GM12878 (cell line): Measurements from ENCODE around the gene NDC80. TPM values are rescaled to one million over a fixed set of nuclear protein-coding genes. Genes with fewer than 3 reads are reported as not detected.

Experiments
- ATAC-seq: fragments of 200-7000 bp; cut with Tn5 transposase; 3 replicates; pipeline ENCODE4 v1.9.1; 2020; ENCODE audit warnings: mild to moderate bottlenecking, moderate library complexity
- BruUV-seq: library from RNA; stranded (reverse); fragments of 400-500 nt; replicated peaks from 2 replicates; lab custom pipeline; 2021; lab: Mats Ljungman, UMichigan
- CTCF ChIA-PET: fragments of 300-600 bp; sonication (Branson Sonifier 250); formaldehyde crosslinking; extraction: SDS; loops from one replicate; lab custom pipeline; 2021; ENCODE audit warnings: inconsistent platforms; lab: Yijun Ruan, JAX
- POLR2A ChIA-PET: fragments of 350-600 bp; formaldehyde crosslinking; extraction: SDS; loops from one replicate; lab custom pipeline; 2021; ENCODE audit warnings: inconsistent platforms; lab: Charles Lee
- RAD21 ChIA-PET: fragments of 300-600 bp; sonication (Branson Sonifier 250); formaldehyde crosslinking; loops from one replicate; lab custom pipeline; 2023; ENCODE audit warnings: antibody characterized with exemption; ENCODE audit not compliant: unreplicated experiment; lab: Charles Lee
- SMC1A ChIA-PET: fragments of 300-600 bp; sonication (Branson Sonifier 250); formaldehyde crosslinking; loops from one replicate; lab custom pipeline; 2023; ENCODE audit not compliant: unreplicated experiment, uncharacterized antibody; lab: Charles Lee
- DNase-seq: peaks from one replicate; pipeline ENCODE4 v3.0.0-alpha.2; 2011; ENCODE audit warnings: low read depth, low spot score
- FAIRE-seq: peaks from 3 replicates; lab custom pipeline; 2011; peaks lifted over from hg19 to GRCh38; lab: Jason Lieb, UNC
- H2AFZ ChIP-seq: 2 replicates; pipeline ENCODE4 v1.6.0; 2011; ENCODE audit warnings: low read depth, low read length, control low read depth; ENCODE audit not compliant: control insufficient read depth
- H3K27ac ChIP-seq: 2 replicates; pipeline ENCODE4 v1.5.1; 2011; ENCODE audit warnings: control low read depth; ENCODE audit not compliant: control insufficient read depth, insufficient read depth
- H3K27me3 ChIP-seq, 2 experiments: replicated peaks in 1 of 2; 2 replicates each; pipeline versions ENCODE4 v1.6.0 to v1.6.1; 2011; ENCODE audit warnings: low read length in 1 of 2; ENCODE audit not compliant: control insufficient read depth in 2 of 2, insufficient read depth in 2 of 2
- H3K36me3 ChIP-seq, 2 experiments: 2 replicates each; pipeline ENCODE4 v1.5.1; 2011; ENCODE audit warnings: low read length in 1 of 2; ENCODE audit not compliant: control insufficient read depth in 2 of 2, insufficient read depth in 2 of 2
- H3K4me1 ChIP-seq: 2 replicates; pipeline ENCODE4 v1.6.1; 2011; ENCODE audit warnings: mild to moderate bottlenecking, low read length, moderate library complexity, mixed read lengths; ENCODE audit not compliant: control insufficient read depth, insufficient read depth
- H3K4me2 ChIP-seq: 2 replicates; pipeline ENCODE4 v1.6.0; 2011; ENCODE audit warnings: control low read depth; ENCODE audit not compliant: control insufficient read depth, insufficient read depth
- H3K4me3 ChIP-seq: fragments of 200-600 bp; sonication (generic); 2 replicates; pipeline ENCODE4 v1.5.1; 2016
- H3K79me2 ChIP-seq: 2 replicates; pipeline ENCODE4 v1.6.0; 2011; ENCODE audit warnings: low read length; ENCODE audit not compliant: control insufficient read depth, insufficient read depth
- H3K9ac ChIP-seq: 2 replicates; pipeline ENCODE4 v1.8.0; 2011; ENCODE audit warnings: low read length, control low read depth, mixed read lengths; ENCODE audit not compliant: control insufficient read depth, insufficient read depth
- H3K9me3 ChIP-seq: replicated peaks from 3 replicates; pipeline ENCODE4 v1.5.1; 2011; ENCODE audit warnings: mild to moderate bottlenecking, low read length; ENCODE audit not compliant: control insufficient read depth, insufficient read depth
- H4K20me1 ChIP-seq: 2 replicates; pipeline ENCODE4 v1.6.0; 2011; ENCODE audit not compliant: control insufficient read depth, insufficient read depth
- RAD21 ChIP-seq: IDR thresholded peaks from 2 replicates; pipeline ENCODE4 v1.6.1; 2011; ENCODE audit warnings: mild to moderate bottlenecking, low read depth, low read length, moderate library complexity; ENCODE audit not compliant: insufficient read depth
- SMC3 ChIP-seq: IDR thresholded peaks from 2 replicates; pipeline ENCODE4 v1.6.1; 2011; ENCODE audit warnings: low read length, improper control_type of control experiment, borderline replicate concordance
- WRNIP1 ChIP-seq: IDR thresholded peaks from 2 replicates; pipeline ENCODE4 v1.6.1; 2011; ENCODE audit warnings: low read depth, low read length, improper control_type of control experiment, borderline replicate concordance
- WGBS: methylation state at CpG from one replicate; pipeline ENCODE4 v1.1.6; 2016; ENCODE audit warnings: low lambda C conversion rate; ENCODE audit not compliant: insufficient replicate concordance, insufficient coverage; ENCODE audit errors: missing lambda C conversion rate; 5-methylcytosine and 5-hydroxymethylcytosine counted together
- in situ Hi-C: fragments of 300-500 bp; cut with MboI; formaldehyde crosslinking; loops from 9 replicates; pipeline ENCODE4 v1.14.3; 2018; ENCODE audit warnings: mixed read lengths
- intact Hi-C: fragments of 100-400 bp; cut with micrococcal nuclease; formaldehyde crosslinking; loops from one replicate; pipeline ENCODE4 v1.14.2; 2022; ENCODE audit not compliant: unreplicated experiment
- polyA plus RNA-seq, 11 experiments: library from polyadenylated mRNA; depleted of rRNA in 4 of 11; unstranded in 6 of 11; stranded (reverse) in 5 of 11; fragments of >200 nt; fragmentation: Nextera tagmentation in 4 of 11; fragmentation: Illumina TruSeq in 1 of 11; extraction: Ambion mirVana in 4 of 11; extraction: Trizol in 1 of 11; gene quantifications; 1 replicate in 1 of 11; 2 replicates in 10 of 11; pipeline versions ENCODE4 v1.2.1 to v1.2.3, GENCODE V29; 2011 to 2016; ENCODE audit warnings: inconsistent platforms in 2 of 11, missing spikeins in 2 of 11, low read depth in 1 of 11
- total RNA-seq, 4 experiments: library from RNA; depleted of rRNA in 3 of 4; stranded (reverse); fragments of >200 nt in 3 of 4; fragmentation: Illumina TruSeq in 1 of 4; extraction: Trizol in 1 of 4; gene quantifications; 2 replicates each; pipeline versions ENCODE4 v1.2.1 to v1.2.3, GENCODE V29; 2013 to 2021
- TF ChIP-seq, protein P1 (sequence below), 3 experiments: IDR thresholded peaks in 2 of 3; conservative IDR thresholded peaks in 1 of 3; 2 replicates each; pipeline ENCODE4 v1.5.1; 2011; ENCODE audit warnings: low read depth in 3 of 3, low read length in 3 of 3, mild to moderate bottlenecking in 3 of 3, control low read depth in 2 of 3, moderate library complexity in 2 of 3, inconsistent platforms in 1 of 3, mixed read lengths in 1 of 3; ENCODE audit not compliant: control insufficient read depth in 2 of 3, insufficient read depth in 1 of 3; ENCODE audit errors: extremely low read depth in 1 of 3
- TF ChIP-seq, protein P2 (sequence below): IDR thresholded peaks from 2 replicates; pipeline ENCODE4 v1.6.1; 2011; ENCODE audit warnings: low read depth, low read length, improper control_type of control experiment, borderline replicate concordance

The NDC80 gene
- total and polyA plus RNA-seq, 10 of the 15 experiments (the other 5 are each of a cell fraction or from before 2014, with no cell fraction given): 36.5 to 80.8 (median 54.7) TPM

DNA sequence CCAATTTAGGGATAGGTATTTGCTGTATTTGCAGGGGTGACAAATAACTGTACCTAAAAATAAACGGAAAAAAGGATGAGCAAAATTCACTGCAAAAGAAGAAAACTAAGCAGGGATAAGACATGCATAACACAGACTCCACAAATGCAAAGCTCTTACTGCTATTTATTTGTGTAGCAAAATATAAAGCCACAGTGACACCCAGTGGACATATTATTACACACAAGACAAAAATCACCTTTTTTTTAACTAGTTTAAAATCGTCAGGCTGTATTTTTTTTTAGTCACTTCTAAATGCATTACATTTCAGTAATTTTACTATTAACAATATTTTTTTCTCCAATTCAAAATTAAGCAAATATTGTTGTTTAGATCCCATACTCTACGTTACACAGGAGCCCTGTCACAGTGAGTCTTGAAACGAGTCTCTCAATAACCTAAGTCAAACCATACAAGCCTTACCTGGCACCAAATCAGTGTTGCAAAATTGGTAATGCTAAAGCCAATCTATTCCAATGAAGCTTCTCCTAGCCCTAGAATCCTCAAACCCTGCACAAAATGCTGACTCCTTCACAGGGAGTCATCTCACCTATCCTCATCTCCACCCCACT, 23.8 kb upstream of the NDC80 start:
- FAIRE-seq (no peak), ATAC-seq (peak; percentile 74), DNase-seq (peak; percentile 5)
- intact Hi-C loops (loop anchor here (5.0 to 10.0 kb wide), 3 partner anchors 633 to 1680 kb away; no protein-coding TSS in a partner anchor), in situ Hi-C loops (loop anchor here (5.0 kb wide), 1 partner anchor 440 kb away; no protein-coding TSS in a partner anchor)
- Histone ChIP-seq H3K4me1 (no peaks in the 10 kb centered on the region), H3K4me2 (no peak overlapping the region), H3K27me3 (no peaks in the 10 kb centered on the region), H3K9ac (no peak overlapping the region), H3K4me3 (no peak overlapping the region), H3K27ac (no peak overlapping the region), H3K79me2 (no peaks in the 10 kb centered on the region), H4K20me1 (no peaks in the 10 kb centered on the region; the same call in 1 of the 2 replicates), H3K36me3 (no peaks in the 10 kb centered on the region; a peak in 1 of 4 replicates), H2AFZ (no peak overlapping the region), H3K9me3 (no peaks in the 10 kb centered on the region)
- TF ChIP-seq RAD21 (peak; percentile 48), WRNIP1 (no peak), SMC3 (peak; percentile 27; the same call in 1 of the 2 replicates)
- TF ChIP-seq, protein P1, sequence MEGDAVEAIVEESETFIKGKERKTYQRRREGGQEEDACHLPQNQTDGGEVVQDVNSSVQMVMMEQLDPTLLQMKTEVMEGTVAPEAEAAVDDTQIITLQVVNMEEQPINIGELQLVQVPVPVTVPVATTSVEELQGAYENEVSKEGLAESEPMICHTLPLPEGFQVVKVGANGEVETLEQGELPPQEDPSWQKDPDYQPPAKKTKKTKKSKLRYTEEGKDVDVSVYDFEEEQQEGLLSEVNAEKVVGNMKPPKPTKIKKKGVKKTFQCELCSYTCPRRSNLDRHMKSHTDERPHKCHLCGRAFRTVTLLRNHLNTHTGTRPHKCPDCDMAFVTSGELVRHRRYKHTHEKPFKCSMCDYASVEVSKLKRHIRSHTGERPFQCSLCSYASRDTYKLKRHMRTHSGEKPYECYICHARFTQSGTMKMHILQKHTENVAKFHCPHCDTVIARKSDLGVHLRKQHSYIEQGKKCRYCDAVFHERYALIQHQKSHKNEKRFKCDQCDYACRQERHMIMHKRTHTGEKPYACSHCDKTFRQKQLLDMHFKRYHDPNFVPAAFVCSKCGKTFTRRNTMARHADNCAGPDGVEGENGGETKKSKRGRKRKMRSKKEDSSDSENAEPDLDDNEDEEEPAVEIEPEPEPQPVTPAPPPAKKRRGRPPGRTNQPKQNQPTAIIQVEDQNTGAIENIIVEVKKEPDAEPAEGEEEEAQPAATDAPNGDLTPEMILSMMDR (IDR thresholded peaks at IDR 0.05 in 2 of 3, conservative IDR thresholded peaks at IDR 0.05 in 1 of 3; ENCODE audit: control insufficient read depth in 2 of 3, extremely low read depth in 1 of 3, insufficient read depth in 1 of 3, low read depth in 3 of 3, low read length in 3 of 3): peak; percentile 25 to 63 (median 49); a peak in 5 of 6 replicates
- TF ChIP-seq, protein P2, sequence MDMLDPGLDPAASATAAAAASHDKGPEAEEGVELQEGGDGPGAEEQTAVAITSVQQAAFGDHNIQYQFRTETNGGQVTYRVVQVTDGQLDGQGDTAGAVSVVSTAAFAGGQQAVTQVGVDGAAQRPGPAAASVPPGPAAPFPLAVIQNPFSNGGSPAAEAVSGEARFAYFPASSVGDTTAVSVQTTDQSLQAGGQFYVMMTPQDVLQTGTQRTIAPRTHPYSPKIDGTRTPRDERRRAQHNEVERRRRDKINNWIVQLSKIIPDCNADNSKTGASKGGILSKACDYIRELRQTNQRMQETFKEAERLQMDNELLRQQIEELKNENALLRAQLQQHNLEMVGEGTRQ: no peak
- BruUV-seq: no TSS peak
- WGBS: 59% methylated on average over 4 of the region's 4 CpGs
- CTCF ChIA-PET: interaction anchor here (0.7 to 5.7 kb wide), 38 partner anchors 10 to 1708 kb away, joined by 3 to 69 read pairs (median 4); partner anchors contain the start of genes METTL4 and NDC80
- SMC1A ChIA-PET: interaction anchor here (0.6 to 9.5 kb wide), 13 partner anchors 8 to 962 kb away, joined by 3 to 112 read pairs (median 3); no protein-coding TSS in a partner anchor
- RAD21 ChIA-PET: interaction anchor here (0.8 to 1.9 kb wide), 9 partner anchors 23 to 962 kb away, joined by 3 to 6 read pairs (median 3); partner anchors contain the start of gene METTL4
- POLR2A ChIA-PET: no interaction called here
